Measurements from ENCODE around the gene SMYD3.

The SMYD3 gene

GRCh38 chr1:246212013-246212412 is 295.1 kb downstream of the SMYD3 start:
- peak; percentile 43 for FAIRE-seq

- no peak for FAIRE-seq
Observed at GRCh38 chr1:246210756-246211155, 296.3 kb downstream of the SMYD3 start.

- FAIRE-seq: no peak
Observed at GRCh38 chr1:246208105-246208504, 299.0 kb downstream of the SMYD3 start.

- no peak for FAIRE-seq
Observed at GRCh38 chr1:246203180-246203579, 303.9 kb downstream of the SMYD3 start.

- no peak for FAIRE-seq
Observed at GRCh38 chr1:246200738-246201137, 306.3 kb downstream of the SMYD3 start.

- FAIRE-seq: no peak
Observed at GRCh38 chr1:246200225-246200624, 306.9 kb downstream of the SMYD3 start.

- FAIRE-seq: no peak
Observed at GRCh38 chr1:246199086-246199645, 307.9 kb downstream of the SMYD3 start.

- no peak for FAIRE-seq
Observed at GRCh38 chr1:246198115-246198816, 308.8 kb downstream of the SMYD3 start.

GRCh38 chr1:246197076-246197475 is 310.0 kb downstream of the SMYD3 start:
- no peak for FAIRE-seq

- FAIRE-seq: no peak
Observed at GRCh38 chr1:246195296-246195695, 311.8 kb downstream of the SMYD3 start.

- no peak for FAIRE-seq
Observed at GRCh38 chr1:246193537-246193936, 313.5 kb downstream of the SMYD3 start.

- FAIRE-seq: no peak
Observed at GRCh38 chr1:246189126-246189525, 318.0 kb downstream of the SMYD3 start.

GRCh38 chr1:246187834-246188372 is 319.2 kb downstream of the SMYD3 start:
- no peak for FAIRE-seq

GRCh38 chr1:246184503-246184902 is 322.6 kb downstream of the SMYD3 start:
- no peak for FAIRE-seq

- FAIRE-seq: no peak
Observed at GRCh38 chr1:246182149-246182851, 324.8 kb downstream of the SMYD3 start.

- no peak for FAIRE-seq
Observed at GRCh38 chr1:246181241-246181640, 325.8 kb downstream of the SMYD3 start.

- no peak for FAIRE-seq
Observed at GRCh38 chr1:246179401-246179800, 327.7 kb downstream of the SMYD3 start.

- no peak for FAIRE-seq
Observed at GRCh38 chr1:246178717-246179311, 328.3 kb downstream of the SMYD3 start.

GRCh38 chr1:246176126-246177024 is 330.7 kb downstream of the SMYD3 start:
- no peak for FAIRE-seq

- FAIRE-seq: no peak
Observed at GRCh38 chr1:246170574-246171261, 336.4 kb downstream of the SMYD3 start.

- no peak for FAIRE-seq
Observed at GRCh38 chr1:246169486-246169885, 337.6 kb downstream of the SMYD3 start.

GRCh38 chr1:246169019-246169418 is 338.1 kb downstream of the SMYD3 start:
- FAIRE-seq: no peak
